GM12891 (cell line): ENCODE results near the gene KIF3B.

Source experiments
- PAX5 ChIP-seq: IDR thresholded peaks from 2 replicates; pipeline ENCODE4 v1.6.1; 2011; ENCODE audit warnings: low read length, moderate library complexity, mild to moderate bottlenecking; ENCODE audit not compliant: insufficient read depth, severe bottlenecking
- POLR2A ChIP-seq: IDR thresholded peaks from 2 replicates; pipeline ENCODE4 v1.6.1; 2011; ENCODE audit warnings: low read depth, low read length, control low read depth
- POLR2AphosphoS5 ChIP-seq: IDR thresholded peaks from 2 replicates; pipeline ENCODE4 v1.6.1; 2011; ENCODE audit warnings: low read depth, low read length, control low read depth
- POU2F2 ChIP-seq: IDR thresholded peaks from 2 replicates; pipeline ENCODE4 v1.6.1; 2011; ENCODE audit warnings: low read depth, mild to moderate bottlenecking, control low read depth, low read length, moderate library complexity
- SPI1 ChIP-seq: IDR thresholded peaks from 2 replicates; pipeline ENCODE4 v1.6.1; 2011; ENCODE audit warnings: low read depth, low read length, control low read depth
- TAF1 ChIP-seq: IDR thresholded peaks from 2 replicates; pipeline ENCODE4 v1.6.1; 2011; ENCODE audit warnings: low read depth, low read length, control low read depth

DNA sequence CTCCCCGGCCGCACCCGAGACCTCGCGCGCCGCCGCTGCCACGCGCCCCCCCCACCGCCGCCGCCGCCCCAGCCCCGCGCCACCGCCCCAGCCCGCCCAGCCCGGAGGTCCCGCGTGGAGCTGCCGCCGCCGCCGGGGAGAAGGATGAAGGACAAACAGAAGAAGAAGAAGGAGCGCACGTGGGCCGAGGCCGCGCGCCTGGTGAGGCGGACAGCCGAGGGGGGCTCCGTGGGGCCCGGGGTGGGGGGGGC, 81.1 kb downstream of the KIF3B start:
- TF ChIP-seq POLR2AphosphoS5 (no peak), POLR2A (no peak), TAF1 (no peak), SPI1 (no peak), POU2F2 (no peak), PAX5 (no peak)
